GM18867 (cell line): ENCODE results near the gene SPOCK1.

Experiments
- ATAC-seq: cut with Tn5 transposase; IDR thresholded peaks from one replicate; pipeline ENCODE4 v1.9.1; 2021; ENCODE audit warnings: mild to moderate bottlenecking, moderate library complexity; ENCODE audit not compliant: unreplicated experiment

Gene SPOCK1

GRCh38 chr5:137091472-137091871 is 407.7 kb downstream of the SPOCK1 start:
- ATAC-seq = no peak

GRCh38 chr5:137090721-137091120 is 408.4 kb downstream of the SPOCK1 start:
- ATAC-seq = no peak

- no peak for ATAC-seq
These were observed 409.0 kb downstream of the SPOCK1 start for GRCh38 chr5:137090151-137090550.

DNA sequence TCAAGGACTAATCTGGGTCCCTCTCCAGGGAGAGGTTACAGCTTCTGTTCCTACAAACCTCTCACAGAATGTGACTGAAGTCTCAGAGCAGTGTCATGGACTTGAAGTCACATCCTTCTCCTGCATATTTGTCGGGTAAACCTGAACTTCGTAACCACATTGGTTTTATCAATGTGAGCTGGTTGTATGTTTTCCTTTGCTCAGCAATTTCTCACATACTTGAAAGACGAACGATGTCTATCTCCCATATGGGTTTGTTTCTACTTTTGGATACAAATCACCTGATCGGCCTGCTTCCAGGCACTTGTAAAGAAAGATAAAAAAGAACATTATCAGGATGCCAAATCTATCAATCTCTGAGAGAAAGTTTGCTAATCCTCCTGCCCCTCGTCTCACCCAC is 411.0 kb downstream of the SPOCK1 start:
- no peak for ATAC-seq

GRCh38 chr5:137086342-137086741 is 412.8 kb downstream of the SPOCK1 start:
- no peak for ATAC-seq

DNA sequence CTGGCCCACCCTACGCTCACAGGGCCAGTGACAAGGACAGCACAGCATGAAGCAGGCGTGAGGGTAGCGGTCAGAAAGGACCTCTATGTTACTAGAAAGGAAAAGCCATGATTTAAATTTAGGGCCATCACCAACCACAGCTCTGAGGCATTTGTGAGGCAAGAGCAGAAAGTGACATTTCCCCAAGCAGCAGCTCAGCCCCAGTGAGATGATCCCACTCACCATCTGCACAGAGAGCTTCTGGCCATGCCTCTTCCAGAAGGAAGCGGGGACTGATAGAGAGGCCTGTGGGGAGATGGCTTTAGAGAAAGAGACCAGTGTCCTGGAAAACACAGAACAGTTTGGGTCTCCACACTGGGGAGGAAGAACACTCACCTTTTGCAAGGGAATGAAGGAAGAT is 413.9 kb downstream of the SPOCK1 start:
- ATAC-seq = no peak

DNA sequence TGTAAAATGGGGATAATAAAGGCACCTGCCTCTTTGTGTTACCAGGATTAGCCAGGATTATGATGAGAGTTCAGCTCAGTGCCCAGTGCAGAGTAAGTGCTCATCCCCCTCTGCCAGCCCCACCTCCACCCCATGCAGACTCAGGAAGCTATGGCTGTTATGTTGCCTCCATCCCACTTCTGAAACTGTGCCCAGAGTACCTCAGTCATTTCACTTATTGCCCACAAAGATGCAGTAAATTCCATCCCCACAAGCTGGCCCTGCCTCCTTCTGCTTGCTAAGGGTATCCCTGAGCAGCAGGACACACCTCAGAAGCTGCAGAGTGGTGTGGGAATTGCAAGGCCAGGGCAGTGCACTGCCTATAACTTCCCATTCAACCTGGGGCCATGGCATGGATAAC is 415.1 kb downstream of the SPOCK1 start:
- no peak for ATAC-seq

DNA sequence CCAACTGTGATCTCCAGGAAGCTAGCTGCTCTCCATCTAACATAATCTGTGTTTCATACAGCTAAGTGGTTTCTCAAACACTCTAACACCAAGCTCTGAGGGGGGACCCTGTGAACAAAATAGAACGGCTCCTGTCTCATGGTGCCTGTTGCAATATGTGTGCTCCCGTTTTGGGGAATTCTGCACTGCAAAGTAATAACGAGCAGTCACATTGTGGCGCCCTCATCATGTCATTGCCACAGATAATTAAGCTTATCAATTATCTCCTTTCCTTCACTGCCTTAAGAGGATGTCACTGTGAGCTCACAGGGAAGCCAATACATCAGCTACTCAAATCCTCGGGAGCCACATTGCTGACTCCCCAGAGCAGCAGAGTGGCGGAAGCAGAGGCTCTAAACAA is 416.2 kb downstream of the SPOCK1 start:
- ATAC-seq = no peak

GRCh38 chr5:137078171-137078665 is 420.9 kb downstream of the SPOCK1 start:
- ATAC-seq = no peak

DNA sequence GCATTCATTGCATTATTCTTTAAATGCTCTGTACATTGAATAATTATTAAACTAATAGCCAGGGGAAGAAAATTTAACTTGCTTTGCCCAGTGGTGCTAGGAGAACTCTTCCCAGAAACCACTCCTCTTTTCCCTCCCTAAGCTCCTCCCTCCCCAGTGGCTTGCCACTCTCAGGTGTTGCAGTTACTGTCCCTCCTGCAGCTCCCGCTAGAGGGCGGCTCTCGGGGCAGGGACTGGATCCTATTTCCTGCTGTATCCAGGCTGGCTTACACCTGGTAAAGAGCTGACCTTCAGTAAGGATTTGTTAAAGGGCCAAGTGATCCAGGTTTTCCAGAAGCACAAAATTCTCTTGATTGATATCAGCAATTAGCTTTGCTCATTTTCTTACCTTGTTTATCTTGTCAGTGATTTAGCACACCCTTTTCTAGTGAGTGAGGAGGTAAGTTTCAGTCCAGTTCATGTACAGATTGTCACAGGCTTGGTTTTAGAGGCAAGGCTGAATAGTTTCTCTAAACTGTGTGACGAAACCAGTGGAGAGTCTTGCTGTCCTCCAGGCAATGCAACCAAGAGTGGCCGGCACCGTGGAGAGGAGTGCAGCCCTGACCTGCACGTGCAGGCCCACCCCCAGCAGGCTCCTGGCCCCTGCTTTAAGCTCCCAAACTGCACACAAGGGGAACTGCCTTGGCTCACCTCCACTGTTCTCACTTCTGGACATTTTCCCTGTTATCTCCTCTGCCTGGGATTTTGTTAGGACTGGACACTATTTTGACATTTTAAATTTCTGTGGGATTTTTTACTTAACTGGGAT is 423.8 kb downstream of the SPOCK1 start:
- ATAC-seq = peak; percentile 62

DNA sequence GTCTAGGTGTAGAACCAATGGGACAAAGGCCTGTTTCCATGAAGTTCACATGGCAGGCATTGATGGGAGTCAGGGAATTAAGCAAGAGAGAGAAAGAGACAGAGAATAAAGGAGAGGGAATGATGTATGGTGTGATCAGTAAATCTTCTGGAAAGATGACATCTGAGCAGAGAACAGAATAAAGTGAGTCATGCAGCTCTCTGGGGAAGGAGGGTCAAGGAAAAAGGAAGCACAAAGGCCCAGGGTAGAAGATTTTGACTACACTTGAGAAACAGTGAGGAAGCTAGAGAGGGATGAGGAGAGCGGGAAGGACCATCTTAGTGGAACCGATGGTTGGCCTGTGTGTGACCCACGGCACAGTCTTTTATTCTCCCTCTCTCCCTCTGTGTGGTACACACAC is 425.9 kb downstream of the SPOCK1 start:
- no peak for ATAC-seq

GRCh38 chr5:137072361-137073115 is 426.6 kb downstream of the SPOCK1 start:
- peak; percentile 72 for ATAC-seq

- no peak for ATAC-seq
These were observed 427.2 kb downstream of the SPOCK1 start for GRCh38 chr5:137071931-137072330.

DNA sequence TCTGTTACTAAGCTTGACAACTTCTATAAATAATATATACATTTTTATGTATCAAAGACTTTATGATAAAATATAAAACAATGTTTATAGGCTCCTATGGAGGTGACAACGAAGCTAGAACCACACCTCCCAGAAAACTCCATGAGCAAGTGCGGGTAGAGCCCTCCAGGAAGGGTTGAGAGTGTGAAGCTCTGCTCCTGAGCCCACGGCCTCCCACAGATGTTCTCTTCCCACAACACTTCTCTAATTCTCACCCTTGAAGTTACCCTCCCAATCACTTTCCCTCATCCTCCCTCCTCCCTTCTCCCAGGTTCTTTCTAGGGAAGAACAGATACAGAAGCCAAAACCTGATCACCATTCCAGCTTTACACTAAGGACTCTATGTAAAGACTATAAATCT is 427.6 kb downstream of the SPOCK1 start:
- no peak for ATAC-seq

DNA sequence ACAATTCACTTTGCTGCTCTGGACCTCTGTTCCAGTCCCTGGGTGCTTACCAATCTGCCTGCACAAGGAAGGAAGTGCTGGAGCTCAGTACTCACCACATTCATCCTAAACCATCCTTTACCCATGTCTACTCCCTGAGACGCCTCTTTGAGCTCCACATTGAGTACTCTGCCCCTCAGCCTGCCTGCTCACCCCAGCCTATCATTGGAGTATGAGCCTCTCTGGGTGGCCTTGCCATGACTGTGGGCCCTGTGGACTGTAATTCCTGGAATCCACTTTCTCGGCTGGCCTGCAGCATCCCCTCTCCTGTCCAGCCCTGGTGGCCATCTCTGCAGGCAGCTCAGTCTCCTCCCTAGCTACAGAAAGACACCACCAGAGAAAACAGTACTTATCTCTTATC is 428.6 kb downstream of the SPOCK1 start:
- ATAC-seq = no peak

GRCh38 chr5:137069358-137069757 is 429.8 kb downstream of the SPOCK1 start:
- no peak for ATAC-seq

GRCh38 chr5:137061382-137061781 is 437.7 kb downstream of the SPOCK1 start:
- no peak for ATAC-seq

DNA sequence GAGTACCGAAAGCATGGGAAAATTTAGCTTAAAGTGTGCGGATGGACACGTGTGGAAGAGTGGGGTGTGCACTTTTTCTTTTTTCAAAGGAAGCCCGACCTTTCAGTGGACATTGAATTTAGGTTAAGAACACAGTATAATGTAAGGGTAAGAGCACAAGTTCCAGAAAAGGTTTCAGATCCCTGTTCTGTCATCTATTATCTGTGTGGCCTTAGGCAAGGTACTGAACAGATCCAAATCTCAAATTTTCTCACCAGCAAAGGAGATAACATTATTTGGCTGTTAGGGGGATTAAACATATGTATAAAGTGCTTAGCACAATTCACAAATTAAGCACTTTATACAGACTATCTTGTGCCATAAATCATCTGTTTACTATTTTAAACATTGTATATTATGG is 441.0 kb downstream of the SPOCK1 start:
- ATAC-seq = no peak

DNA sequence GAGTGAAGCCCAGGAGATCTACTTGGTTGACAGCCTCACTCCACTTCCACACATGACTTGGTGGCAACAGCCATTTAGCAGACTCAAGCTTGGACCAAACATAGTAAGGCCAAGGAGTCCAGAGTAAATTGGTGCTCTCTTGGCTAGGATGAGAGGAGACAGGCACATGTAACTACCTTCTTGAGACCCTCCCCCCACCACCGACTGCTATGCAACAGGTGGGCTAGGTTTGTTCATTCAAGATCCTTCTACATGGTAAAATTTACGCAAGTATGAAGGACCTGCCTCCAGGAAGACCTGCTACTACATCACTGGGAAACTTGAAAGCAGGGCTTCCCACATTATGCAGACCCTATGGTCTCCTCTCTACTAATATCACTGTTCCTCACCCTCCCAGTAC is 442.4 kb downstream of the SPOCK1 start:
- ATAC-seq = no peak

GRCh38 chr5:137055271-137055872 is 443.8 kb downstream of the SPOCK1 start:
- ATAC-seq = peak; percentile 8

DNA sequence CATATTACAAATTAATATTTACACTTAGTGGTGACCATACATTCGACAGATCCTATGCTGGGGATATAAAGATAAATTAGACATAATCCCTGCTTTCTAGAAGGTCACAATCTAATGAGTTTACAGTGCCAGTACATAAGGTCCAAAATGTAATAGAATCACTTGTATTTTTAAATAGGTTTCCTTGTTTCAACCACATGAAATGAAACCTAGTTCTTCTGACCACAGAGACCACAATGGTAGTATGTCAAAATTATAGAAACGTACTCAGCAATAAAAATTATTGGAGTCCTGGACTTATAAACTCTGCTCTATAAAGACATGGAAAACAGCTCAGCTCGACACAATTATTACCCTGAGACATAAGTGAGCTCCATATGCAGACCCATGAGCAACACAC is 444.3 kb downstream of the SPOCK1 start:
- ATAC-seq = peak; percentile 73

DNA sequence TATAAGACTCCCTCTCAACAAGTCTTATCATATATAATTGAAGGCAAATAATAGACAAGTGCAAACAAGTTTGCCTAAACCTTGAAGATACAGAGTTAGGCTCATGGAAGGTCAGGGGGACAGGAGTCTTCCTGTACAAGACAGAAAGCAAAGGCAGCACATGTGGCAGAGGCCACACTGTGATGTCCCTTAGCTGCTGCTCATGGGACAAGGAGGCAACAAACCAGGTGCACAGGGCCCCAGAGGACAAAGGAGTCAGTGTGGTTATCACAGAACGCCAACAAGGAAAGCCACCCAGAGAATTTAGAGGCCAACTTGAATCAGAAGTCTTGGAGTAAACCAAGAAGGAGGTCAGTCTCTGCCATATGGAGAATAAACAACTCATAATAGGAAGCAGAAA is 444.8 kb downstream of the SPOCK1 start:
- ATAC-seq = no peak
